ENCODE data around the gene SLC34A2.
"Not testable (repeated sequence)": the region's sequence is repeated elsewhere in the genome, so short reads cannot be mapped to it uniquely, and the experiment has no call there.

Gene SLC34A2

DNA sequence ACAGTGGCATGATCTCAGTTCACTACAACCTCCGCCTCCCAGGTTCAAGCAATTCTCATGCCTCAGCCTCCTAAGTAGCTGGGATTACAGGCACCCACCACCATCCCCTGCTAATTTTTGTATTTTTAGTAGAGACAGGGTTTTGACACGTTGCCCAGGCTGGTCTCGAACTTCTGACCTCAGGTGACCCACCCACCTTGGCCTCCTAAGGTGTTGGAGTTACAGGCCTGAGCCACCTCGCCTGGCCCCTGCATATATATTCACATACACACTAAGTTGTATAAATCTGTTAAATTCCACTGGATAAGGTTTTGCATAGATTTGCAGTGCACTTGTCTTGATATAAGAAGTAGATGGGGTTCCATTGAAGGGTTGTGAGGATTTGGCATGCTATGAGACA, 5.8 kb downstream of the SLC34A2 start:
- DNase-seq (ENCODE audit: low spot score) = not testable (repeated sequence)

DNA sequence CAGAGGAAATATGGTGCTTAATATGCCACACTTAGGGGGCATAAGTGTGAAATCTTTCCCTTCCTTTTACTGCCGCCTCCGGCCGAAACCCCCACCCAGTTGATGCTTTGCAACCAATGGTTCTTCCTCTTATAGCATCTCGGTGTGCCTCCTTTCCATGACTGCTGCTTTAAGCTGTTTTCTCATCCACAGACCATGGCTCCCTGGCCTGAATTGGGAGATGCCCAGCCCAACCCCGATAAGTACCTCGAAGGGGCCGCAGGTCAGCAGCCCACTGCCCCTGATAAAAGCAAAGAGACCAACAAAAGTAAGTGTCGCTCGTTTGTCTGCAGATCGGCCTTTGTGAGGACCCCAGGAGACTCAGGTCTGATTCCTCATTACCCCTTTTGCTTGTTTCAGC, 6.7 kb downstream of the SLC34A2 start:
- no peak for DNase-seq (ENCODE audit: low spot score)

DNA sequence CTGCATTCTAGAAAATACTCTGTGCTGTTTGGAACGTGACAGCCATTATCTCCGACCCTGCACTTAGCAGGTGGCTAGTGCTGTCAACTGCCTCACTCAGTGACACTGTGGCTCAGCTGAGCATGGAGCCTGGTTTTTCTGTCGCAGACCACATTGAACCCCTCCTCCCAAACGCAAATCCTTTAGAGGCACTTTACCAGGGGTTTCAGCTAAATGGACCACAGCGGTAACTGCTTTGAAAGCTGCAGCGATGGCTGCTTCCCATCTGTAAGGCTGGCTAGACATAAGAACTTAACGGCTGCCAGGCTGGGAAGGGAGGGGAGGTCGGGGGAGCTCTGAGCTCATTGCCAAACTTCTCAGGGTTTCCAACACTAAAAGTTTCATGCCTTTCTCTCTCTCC, 8.1 kb downstream of the SLC34A2 start:
- no peak for DNase-seq (ENCODE audit: low spot score)

DNA sequence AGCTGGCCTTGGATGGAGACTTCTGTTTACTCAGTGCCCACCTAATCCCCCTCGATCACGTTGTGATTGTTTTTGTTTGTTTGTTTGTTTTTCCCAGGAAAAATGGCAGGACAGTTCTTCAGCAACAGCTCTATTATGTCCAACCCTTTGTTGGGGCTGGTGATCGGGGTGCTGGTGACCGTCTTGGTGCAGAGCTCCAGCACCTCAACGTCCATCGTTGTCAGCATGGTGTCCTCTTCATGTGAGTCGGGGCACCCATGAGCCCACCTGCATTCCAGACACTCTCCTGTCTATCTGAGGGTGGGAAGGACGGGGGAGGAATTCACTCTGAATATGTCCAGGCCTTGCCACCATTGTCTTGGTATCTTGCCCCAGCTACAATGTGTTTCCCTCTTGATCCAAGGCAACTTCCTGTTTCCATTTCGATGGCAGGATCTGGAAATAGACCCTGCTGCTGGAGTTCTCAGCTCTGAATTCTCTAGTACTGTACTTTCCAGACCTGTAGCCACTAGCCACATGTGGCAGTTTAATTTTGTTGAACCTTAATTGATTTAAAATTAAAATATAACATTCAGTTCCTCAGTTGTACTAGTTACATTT, 10.5 kb downstream of the SLC34A2 start:
- DNase-seq (ENCODE audit: low spot score) = no peak

DNA sequence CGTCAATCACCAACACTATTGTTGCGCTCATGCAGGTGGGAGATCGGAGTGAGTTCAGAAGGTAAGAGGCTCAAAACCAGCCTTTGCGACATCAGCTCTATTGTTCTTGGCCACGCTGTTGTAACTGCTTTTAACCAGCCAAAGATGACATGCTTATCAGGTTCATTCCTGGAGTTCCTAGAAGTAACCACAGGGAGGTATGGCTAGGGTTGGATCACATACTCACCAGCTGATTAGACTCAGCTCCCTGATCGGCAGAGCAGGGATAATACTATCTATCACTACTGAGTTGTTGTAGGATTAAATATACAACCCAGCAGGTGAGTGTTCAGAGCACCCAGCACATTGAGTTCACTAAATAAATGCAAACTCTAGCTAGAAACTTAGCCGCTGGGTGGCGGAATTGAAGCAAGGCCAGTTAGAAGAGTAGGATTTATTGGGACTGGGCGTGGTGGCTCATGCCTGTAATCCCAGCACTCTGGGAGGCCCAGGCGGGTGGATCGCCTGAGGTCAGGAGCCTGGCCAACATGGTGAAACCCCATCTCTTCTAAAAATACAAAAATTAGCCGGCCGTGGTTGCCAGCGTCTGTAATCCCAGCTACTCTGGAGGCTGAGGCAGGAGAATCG, 12.4 kb downstream of the SLC34A2 start:
- DNase-seq (ENCODE audit: low spot score) = no peak

DNA sequence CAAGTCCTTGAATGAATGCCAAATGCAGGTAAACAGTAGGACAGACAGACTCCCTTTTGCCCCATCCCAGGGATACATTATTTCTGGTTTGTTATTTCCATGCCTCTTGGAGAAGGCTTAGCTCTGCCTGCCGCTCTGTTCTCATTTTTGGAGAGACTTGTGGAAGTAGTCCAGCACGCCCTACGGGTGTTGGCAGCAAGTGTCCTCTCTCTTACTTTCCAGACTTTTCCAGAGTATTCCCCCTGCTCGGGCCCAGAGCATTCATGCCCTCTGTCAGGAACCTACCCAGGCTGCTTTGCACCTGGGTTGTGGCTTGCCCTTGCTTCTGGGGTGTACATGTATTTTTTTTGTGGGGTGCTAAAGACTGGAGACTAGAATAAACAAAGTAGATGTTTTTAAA, 15.3 kb downstream of the SLC34A2 start:
- no peak for DNase-seq (ENCODE audit: low spot score)

DNA sequence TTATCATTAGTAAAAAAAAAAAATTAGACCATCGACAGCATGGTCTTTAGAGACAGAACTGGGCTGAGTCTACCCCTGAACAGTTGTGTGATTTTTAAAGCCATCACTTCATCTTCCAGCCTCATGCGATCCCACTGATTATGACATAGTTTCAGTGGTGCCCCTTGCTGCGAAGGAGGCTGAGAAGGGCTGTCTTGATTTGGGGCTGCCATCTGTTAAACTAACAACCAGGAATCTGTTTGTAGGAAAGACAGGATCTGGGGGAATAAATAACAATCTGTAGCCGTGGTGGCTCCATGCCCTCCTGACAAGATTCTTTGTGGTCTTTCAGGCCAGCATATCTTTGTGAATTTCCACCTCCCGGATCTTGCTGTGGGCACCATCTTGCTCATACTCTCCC, 17.1 kb downstream of the SLC34A2 start:
- no peak for DNase-seq (ENCODE audit: low spot score)

DNA sequence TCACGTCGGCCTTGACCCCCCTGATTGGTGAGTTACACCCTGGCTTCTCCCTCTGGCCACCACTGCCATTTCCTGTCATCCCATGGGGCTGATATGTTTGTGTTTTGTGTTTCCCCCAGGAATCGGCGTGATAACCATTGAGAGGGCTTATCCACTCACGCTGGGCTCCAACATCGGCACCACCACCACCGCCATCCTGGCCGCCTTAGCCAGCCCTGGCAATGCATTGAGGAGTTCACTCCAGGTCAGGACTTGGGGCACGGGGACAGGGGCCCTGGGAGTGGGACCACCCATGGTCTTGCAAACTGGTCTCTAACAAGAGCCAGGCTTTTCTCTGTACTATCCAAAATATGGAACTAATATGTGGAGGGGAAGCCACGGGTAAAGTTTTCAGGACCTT, 18.7 kb downstream of the SLC34A2 start:
- no peak for DNase-seq (ENCODE audit: low spot score)

DNA sequence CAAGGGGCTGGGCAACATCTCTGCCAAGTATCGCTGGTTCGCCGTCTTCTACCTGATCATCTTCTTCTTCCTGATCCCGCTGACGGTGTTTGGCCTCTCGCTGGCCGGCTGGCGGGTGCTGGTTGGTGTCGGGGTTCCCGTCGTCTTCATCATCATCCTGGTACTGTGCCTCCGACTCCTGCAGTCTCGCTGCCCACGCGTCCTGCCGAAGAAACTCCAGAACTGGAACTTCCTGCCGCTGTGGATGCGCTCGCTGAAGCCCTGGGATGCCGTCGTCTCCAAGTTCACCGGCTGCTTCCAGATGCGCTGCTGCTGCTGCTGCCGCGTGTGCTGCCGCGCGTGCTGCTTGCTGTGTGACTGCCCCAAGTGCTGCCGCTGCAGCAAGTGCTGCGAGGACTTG, 20.6 kb downstream of the SLC34A2 start:
- no peak for DNase-seq (ENCODE audit: low spot score)

DNA sequence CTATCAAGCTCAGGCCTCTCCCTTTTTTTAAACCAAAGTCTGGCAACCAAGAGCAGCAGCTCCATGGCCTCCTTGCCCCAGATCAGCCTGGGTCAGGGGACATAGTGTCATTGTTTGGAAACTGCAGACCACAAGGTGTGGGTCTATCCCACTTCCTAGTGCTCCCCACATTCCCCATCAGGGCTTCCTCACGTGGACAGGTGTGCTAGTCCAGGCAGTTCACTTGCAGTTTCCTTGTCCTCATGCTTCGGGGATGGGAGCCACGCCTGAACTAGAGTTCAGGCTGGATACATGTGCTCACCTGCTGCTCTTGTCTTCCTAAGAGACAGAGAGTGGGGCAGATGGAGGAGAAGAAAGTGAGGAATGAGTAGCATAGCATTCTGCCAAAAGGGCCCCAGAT, 21.5 kb downstream of the SLC34A2 start:
- DNase-seq (ENCODE audit: low spot score) = no peak

DNA sequence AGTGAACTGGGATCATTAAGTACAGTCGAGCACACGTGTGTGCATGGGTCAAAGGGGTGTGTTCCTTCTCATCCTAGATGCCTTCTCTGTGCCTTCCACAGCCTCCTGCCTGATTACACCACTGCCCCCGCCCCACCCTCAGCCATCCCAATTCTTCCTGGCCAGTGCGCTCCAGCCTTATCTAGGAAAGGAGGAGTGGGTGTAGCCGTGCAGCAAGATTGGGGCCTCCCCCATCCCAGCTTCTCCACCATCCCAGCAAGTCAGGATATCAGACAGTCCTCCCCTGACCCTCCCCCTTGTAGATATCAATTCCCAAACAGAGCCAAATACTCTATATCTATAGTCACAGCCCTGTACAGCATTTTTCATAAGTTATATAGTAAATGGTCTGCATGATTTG, 22.3 kb downstream of the SLC34A2 start:
- no peak for DNase-seq (ENCODE audit: low spot score)

DNA sequence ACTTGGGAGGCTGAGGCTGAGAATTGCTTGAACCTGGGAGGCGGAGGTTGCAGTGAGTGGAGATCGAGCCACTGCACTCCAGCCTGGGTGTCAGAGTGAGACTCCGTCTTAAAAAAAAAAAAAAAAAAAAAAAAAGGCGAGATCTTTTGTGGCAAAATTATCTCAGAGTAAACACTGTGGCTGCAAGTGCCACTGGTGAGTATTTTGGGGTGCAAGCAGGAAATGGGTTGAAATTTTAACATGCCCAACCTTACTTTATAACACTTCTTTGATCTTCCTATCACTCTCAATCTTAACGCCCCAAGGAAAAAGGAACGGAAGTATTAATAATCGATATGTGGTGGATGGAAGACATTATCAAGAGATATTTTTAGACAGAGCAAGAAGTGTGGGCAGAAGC, 32.1 kb downstream of the SLC34A2 start:
- no peak for DNase-seq (ENCODE audit: low spot score)

DNA sequence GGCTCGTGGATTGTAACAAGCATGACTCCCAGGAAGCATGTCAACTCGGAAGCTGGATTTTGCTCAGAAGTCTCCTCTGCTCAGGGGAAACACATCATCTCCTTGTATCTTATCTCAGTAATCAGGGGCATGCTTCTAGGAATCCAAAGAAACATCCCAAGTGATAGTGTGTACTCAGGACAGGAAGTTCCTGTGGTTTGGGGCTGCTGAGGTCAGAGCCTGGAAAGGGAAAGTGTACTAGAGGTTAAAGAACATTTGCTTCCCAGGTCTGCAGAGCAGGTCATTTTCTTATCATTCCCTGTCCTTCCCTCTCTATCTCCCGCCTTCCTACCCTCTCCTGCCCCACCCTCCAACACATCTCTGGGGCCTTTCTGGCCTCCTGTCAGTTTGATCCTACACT, 38.8 kb downstream of the SLC34A2 start:
- no peak for DNase-seq (ENCODE audit: low spot score)

DNA sequence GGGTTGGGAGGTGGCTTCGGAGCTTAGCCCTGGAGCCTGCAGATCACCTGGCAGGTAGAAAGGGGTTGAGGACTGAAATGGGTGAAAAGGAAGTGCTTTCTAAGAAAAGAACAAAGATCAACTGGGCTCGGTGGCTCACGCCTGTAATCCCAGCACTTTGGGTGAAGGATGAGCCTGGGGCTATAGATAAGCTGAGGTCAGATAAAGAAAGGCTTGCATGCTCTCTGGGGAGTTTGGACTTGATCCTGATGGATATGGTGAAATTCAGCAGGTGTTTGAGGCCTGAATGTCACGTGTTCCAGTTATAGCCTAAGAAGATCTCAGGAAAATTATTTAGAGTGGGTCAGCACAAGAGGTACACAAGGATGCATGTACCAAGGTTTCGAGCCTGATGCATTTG, 40.8 kb downstream of the SLC34A2 start:
- DNase-seq (ENCODE audit: low spot score) = no peak

DNA sequence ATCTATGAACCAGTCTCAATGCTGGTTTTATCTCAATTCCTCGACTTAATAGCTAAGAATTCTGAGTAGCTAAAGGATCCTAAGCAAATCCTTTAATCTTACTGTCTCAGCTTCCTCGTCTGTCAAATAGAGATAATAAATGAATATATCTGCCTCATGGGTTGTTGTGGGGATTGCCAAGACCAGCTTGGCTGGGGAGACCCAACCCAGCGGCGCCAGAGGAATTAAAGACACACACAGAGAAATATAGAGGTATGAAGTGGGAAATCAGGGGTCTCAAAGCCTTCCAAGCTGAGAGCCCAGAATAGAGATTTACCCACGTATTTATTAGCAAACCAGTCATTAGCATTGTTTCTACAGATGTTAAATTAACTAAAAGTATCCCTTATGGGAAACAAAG, 41.9 kb downstream of the SLC34A2 start:
- no peak for DNase-seq (ENCODE audit: low spot score)

DNA sequence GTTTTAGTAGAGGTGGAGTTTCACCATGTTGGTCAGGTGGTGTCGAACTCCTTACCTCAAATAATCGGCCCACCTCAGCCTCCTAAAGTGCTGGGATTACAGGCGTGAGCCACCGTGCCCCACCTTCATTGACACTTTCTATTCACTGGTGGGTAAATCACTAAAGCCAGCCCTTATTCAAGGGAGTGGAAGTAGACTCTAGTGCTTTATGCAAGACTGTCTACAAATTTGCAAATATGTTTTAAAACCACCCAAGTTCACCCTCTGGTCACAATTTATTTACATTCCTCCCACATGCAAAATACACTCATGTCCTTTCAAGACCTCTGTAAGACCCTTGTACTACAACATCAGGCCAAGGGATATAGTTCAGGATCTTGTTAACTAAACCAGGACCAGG, 45.0 kb downstream of the SLC34A2 start:
- no peak for DNase-seq (ENCODE audit: low spot score)

DNA sequence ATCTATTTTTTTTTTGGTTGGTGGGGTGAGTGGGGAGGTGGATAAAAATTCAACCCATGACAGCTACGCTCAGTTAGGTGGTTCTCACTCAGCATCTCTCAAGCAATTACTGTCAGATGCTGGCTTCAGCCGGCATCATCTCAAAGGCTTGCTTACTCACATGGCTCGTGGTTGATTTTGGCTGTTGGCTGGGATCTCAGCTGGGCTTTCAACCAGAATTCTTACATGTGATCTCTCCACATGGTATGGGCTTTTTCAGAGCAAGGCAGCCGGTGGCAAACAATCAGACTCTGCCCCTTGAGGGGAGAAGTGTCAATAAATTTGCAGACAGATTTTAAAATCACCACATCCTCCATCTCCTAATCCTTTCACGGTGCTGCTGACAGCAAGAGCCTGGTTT, 47.2 kb downstream of the SLC34A2 start:
- no peak for DNase-seq (ENCODE audit: low spot score)

DNA sequence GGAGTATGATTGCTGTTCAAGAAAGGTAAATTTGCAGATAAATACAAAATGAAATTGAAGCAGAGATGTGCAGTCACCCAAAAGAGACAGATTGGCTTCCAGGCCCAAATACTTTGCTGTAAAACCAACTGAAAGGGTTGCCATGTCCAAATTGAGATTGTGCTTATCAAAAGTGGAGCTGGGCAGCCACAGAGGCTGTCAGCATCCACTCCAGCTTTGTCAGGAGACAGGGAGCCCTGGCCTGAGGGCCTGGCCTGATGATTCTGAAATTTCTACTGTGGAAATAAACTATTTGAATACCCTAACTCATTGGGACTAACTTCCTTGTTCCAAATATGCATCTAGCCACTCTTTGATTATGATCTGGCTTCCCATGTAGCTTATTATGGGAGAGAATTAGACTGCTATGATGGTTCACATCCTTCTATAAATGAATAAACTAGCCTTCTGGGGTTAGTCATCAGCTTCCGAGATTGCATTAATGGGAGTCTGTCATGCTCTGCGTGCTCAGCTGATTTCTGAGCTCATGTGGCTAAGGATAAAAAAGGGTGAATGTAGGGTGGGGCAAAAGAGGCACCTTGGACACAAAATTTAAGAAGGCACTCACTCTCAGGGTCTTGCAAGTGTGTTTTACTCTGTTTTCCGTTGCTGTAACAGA, 48.2 kb downstream of the SLC34A2 start:
- DNase-seq (ENCODE audit: low spot score) = no peak

DNA sequence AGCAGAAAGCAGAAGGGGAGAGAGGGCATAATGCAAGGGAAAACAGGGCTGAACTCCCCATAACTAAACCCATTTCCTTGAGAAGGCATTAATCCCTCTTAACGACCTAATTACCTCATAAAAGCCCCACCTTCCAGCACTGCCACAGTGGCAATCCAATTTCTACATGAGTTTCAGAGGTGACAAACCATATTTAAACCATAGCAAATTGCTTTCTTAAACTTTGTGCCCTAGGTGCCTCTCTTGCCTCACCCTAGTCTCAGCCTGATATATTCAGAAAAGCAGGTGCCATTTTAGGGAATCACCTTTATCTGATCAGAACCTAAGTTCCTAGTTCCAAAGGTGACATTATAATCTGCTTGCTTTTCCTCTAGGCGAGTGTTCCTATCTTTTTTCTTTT, 48.9 kb downstream of the SLC34A2 start:
- no peak for DNase-seq (ENCODE audit: low spot score)

DNA sequence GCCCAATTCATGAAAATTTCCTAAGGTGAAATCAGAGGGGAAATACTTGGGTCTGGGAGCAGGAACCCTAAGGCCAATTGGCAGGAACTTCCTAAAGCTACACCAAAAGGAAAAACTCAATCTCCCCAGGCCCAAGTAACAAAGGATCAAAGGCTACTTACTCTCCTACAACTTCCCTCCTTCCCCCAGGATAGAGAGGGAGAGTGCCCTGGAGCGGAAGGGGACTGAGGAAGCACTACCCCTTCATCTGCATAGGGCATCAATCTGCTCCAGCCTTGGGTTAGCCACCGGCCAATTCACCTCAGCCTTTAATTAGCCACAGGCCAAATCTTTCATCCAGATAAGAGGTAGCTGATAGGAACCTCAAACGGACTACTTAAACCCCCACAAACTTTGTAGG, 55.0 kb downstream of the SLC34A2 start:
- no peak for DNase-seq (ENCODE audit: low spot score)

DNA sequence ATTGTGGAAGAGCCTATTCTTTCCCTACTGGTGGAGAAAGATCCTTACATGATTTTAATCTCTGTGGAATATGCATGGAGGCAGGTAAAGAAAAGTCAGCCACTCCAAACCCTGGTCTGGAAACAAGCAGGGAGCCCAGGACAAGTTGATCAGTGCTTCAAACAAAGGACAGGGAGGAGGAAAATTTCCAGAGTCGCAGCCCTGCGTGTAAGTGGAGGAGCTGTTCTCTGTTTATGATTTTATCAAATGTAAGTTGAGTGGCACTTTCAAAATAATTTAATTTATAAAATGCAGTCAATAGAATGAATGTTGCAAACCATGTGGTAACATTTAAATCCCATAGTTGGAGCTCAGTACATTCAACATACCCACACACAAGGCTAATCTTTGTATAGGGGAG, 57.0 kb downstream of the SLC34A2 start:
- DNase-seq (ENCODE audit: low spot score) = no peak

DNA sequence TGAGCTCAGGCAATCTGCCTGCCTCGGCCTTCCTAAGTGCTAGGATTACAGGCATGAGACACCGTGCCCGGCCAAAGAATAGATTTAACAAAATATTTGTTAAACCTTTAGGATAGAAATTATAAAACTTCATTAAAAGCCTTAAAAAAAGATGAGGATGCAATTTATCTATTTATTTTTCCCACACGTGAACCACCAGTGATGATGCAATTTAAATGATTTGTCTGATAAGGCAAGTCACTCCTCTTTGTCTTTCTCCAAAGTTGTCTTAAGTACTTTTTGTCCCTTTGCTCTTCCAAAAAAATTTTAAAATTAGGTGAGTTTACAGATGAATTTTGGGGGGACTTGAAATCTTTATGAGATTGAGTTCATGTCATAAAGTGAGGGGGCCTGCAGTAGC, 58.2 kb downstream of the SLC34A2 start:
- DNase-seq (ENCODE audit: low spot score) = no peak

DNA sequence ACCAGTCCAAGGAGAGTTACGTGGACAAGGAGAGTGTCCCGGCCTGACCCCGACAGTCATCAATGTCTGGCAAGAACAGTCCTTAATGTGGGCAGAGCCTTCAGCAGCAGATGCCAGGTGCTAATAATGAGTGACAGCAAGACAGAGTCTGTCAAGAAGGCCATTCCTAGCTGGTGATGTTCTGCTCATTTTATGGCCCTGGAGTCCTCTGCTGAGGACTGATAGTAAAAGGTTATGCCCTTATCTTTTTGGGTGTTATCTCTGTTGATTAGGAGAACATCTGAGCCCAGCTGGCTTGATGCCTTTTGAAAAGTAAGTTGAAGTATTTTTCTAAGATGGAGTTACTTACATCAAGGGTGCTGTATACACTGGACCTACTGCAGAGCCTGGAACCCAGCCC, 67.3 kb downstream of the SLC34A2 start:
- no peak for DNase-seq (ENCODE audit: low spot score)

DNA sequence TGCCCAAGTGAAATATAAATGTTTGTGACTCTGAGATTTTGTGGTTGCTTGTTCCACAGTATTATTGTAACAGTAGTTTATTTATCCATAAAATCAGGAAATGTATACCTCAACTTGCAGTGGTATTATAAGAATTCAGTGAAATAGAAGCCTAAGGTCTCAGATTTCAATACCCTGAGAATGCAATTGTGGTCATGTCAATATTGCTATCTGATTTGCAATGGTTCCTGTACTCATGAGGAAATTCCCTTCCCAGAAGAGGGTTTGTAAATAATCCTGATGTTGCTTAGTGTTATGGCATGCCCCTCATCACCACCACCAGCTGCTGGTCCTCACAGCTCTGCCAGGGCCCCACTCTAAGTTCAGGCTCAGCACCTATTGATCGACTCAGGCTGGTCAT, 67.8 kb downstream of the SLC34A2 start:
- DNase-seq (ENCODE audit: low spot score) = no peak
